ENCODE results near the gene FOXG1. TPM values are rescaled to one million over a fixed set of nuclear protein-coding genes. Genes with fewer than 3 reads are reported as not detected.

Gene FOXG1
- 0.44 and 0.83 TPM in 2 replicates for total RNA-seq

GRCh38 chr14:28766469-28766955, at the start of gene FOXG1:
TSS of gene FOXG1 (plus strand) at chr14:28766787. CDS start at chr14:28767280, 493 bp downstream.

